ENCODE results near the gene TIMP3. TPM values are rescaled to one million over a fixed set of nuclear protein-coding genes. Genes with fewer than 3 reads are reported as not detected.

The TIMP3 gene
- polyA plus RNA-seq, 1 of the 3 experiments (the other 2 are of a cell fraction): 26.1 TPM

DNA sequence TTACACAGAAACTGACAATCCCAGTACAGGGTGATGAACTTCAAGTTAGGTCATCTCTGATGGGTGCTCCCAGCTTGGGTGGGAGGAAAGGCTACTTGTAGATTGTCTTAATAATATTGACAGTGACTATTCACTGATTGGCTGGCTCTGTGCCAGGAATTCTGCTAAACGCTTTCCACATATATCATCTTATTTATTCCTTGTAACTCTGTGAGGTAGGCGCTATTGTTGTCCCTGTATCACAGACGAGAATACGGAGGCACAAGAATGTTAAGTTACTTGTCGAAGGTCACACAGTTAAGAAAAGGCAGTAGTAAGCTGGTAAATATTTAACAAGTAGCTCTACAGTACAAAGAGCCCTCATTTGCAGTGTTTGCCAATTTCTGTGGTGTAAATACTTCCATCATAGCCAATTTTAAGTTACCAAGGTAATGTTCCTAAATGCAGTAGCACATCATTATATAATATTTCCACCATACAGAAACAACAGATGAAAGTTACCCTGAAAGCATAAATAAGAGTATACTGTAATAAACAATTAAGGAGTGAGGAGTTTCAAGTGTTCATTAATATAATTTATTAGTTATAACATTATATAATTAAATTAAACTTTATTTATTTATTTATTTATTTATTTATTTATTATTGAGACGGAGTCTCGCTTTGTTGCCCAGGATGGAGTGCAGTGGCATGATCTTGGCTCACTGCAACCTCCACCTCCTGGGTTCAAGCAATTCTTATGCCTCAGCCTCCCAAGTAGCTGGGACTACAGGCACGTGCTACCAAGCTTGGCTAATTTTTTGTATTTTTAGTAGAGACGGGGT lies 11.5 kb upstream of the TIMP3 start:
- peaks cover 4 to 8% of the 10 kb centered on the region in 2 experiments; a peak in 1 of 4 replicates for H3K4me1 ChIP-seq (ENCODE audit: control insufficient read depth in 1 of 2, insufficient read depth in 2 of 2, low read depth in 1 of 2, low read length in 1 of 2)
- no peaks in the 10 kb centered on the region for H3K36me3 ChIP-seq (replicated peaks in 1 of 2; ENCODE audit: control insufficient read depth in 1 of 2, insufficient read depth in 2 of 2, low read length in 1 of 2)
- H3K27ac ChIP-seq (ENCODE audit: low read depth in 2 of 2, low read length in 1 of 2): no peak overlapping the region
- no peaks in the 10 kb centered on the region for H3K27me3 ChIP-seq (ENCODE audit: insufficient read depth)
- ChIA-PET CTCF (interaction anchor here (0.9 to 2.3 kb wide), 3 partner anchors 10 to 14 kb away, joined by 3 to 8 read pairs (median 4); no protein-coding TSS in a partner anchor), POLR2A (no interaction called here)
- H3K4me3 ChIP-seq (ENCODE audit: low read depth in 2 of 2, low read length in 1 of 2): no peak overlapping the region
- no peak overlapping the region for H2AFZ ChIP-seq (ENCODE audit: low read depth)
- no peaks in the 10 kb centered on the region for H4K20me1 ChIP-seq (ENCODE audit: insufficient read depth)
- H3K9ac ChIP-seq: no peak overlapping the region
- 84% methylated on average over 9 of the region's 9 CpGs for WGBS (ENCODE audit: low lambda C conversion rate)
- no peaks in the 10 kb centered on the region for H3F3A ChIP-seq (replicated peaks; ENCODE audit: insufficient read depth)
- no peak for DNase-seq
- no peak for TF ChIP-seq SMC3 (IDR thresholded peaks at IDR 0.05; ENCODE audit: low read depth, low read length)
- no peak for TF ChIP-seq GABPA (IDR thresholded peaks at IDR 0.05; ENCODE audit: low read depth)
- TF ChIP-seq NRF1 (IDR thresholded peaks at IDR 0.05; ENCODE audit: low read depth, low read length): no peak
- TF ChIP-seq CHD2 (IDR thresholded peaks at IDR 0.05; ENCODE audit: low read length, partially characterized antibody): no peak
- TF ChIP-seq JUND (IDR thresholded peaks at IDR 0.05): no peak
- no peaks in the 10 kb centered on the region for H3K79me2 ChIP-seq (ENCODE audit: insufficient read depth)
- H3K9me2 ChIP-seq: no peaks in the 10 kb centered on the region
- no peaks in the 10 kb centered on the region for H3K9me3 ChIP-seq
- H3K4me2 ChIP-seq: no peak overlapping the region

DNA sequence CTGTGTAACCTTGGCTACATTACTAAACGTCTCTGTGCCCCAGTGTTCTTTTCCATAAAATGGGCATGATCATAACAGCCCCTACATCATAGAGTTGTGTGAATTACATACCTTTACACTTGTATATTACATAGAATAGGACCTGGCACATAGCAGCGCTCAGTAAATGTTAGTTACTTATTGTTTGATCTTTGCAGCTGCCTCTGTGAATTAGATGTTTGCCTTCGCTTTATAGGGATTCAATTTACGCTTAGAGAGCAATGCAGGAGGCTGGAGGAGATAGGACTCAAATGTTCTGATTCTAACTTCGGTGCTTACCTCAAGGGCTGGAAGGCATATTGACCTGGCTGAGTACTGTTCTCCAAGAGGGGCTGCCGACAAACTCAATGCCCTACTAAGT lies 10.4 kb upstream of the TIMP3 start:
- no peak for DNase-seq

More for the DNA sequence above, 10.4 kb upstream of the TIMP3 start:
- CTCF ChIA-PET: interaction anchor here (2.3 kb wide), 1 partner anchor 15 kb away, joined by 8 read pairs; no protein-coding TSS in a partner anchor
- no peak overlapping the region for H2AFZ ChIP-seq (ENCODE audit: low read depth)
- TF ChIP-seq FOSL2 (IDR thresholded peaks at IDR 0.05; ENCODE audit: borderline replicate concordance, low read depth): no peak
- TF ChIP-seq SMC3 (IDR thresholded peaks at IDR 0.05; ENCODE audit: low read depth, low read length): no peak
- no peak for TF ChIP-seq EP300 (IDR thresholded peaks at IDR 0.05; ENCODE audit: borderline replicate concordance in 1 of 2, low read depth in 1 of 2, low read length in 1 of 2)
- no peak for TF ChIP-seq RCOR1 (IDR thresholded peaks at IDR 0.05; ENCODE audit: low read length)
- no peak for TF ChIP-seq CHD2 (IDR thresholded peaks at IDR 0.05; ENCODE audit: low read length, partially characterized antibody)
- TF ChIP-seq FOXM1 (IDR thresholded peaks at IDR 0.05; ENCODE audit: low read depth): no peak
- TF ChIP-seq MXI1 (IDR thresholded peaks at IDR 0.05; ENCODE audit: low read depth, low read length): no peak
- no peak for TF ChIP-seq POLR2AphosphoS5 (IDR thresholded peaks at IDR 0.05; ENCODE audit: low read depth, low read length)
- TF ChIP-seq, protein P1, sequence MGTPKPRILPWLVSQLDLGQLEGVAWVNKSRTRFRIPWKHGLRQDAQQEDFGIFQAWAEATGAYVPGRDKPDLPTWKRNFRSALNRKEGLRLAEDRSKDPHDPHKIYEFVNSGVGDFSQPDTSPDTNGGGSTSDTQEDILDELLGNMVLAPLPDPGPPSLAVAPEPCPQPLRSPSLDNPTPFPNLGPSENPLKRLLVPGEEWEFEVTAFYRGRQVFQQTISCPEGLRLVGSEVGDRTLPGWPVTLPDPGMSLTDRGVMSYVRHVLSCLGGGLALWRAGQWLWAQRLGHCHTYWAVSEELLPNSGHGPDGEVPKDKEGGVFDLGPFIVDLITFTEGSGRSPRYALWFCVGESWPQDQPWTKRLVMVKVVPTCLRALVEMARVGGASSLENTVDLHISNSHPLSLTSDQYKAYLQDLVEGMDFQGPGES (IDR thresholded peaks at IDR 0.05; ENCODE audit: low read depth, low read length): no peak
- TF ChIP-seq GATA2 (CRISPR knock-in tag; IDR thresholded peaks at IDR 0.05): no peak
- TF ChIP-seq, protein P2, sequence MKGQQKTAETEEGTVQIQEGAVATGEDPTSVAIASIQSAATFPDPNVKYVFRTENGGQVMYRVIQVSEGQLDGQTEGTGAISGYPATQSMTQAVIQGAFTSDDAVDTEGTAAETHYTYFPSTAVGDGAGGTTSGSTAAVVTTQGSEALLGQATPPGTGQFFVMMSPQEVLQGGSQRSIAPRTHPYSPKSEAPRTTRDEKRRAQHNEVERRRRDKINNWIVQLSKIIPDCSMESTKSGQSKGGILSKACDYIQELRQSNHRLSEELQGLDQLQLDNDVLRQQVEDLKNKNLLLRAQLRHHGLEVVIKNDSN (IDR thresholded peaks at IDR 0.05; ENCODE audit: borderline replicate concordance, low read depth): no peak
- TF ChIP-seq ELF1 (IDR thresholded peaks at IDR 0.05): no peak
- no peak for TF ChIP-seq NFIC (IDR thresholded peaks at IDR 0.05; ENCODE audit: borderline replicate concordance)
- no peak for TF ChIP-seq TEAD4 (IDR thresholded peaks at IDR 0.05; ENCODE audit: borderline replicate concordance, insufficient read depth)
- no peaks in the 10 kb centered on the region for H3K9me3 ChIP-seq
- no peaks in the 10 kb centered on the region for H3K9me2 ChIP-seq
- H3K36me3 ChIP-seq (replicated peaks in 1 of 2; ENCODE audit: control insufficient read depth in 1 of 2, insufficient read depth in 2 of 2, low read length in 1 of 2): no peaks in the 10 kb centered on the region
- POLR2A ChIA-PET: no interaction called here
- 73% methylated on average over 6 of the region's 6 CpGs for WGBS (ENCODE audit: low lambda C conversion rate)
- no peaks in the 10 kb centered on the region for H3K27me3 ChIP-seq (ENCODE audit: insufficient read depth)
- 0 out of 4 replicates have a peak, but pooled peaks cover 0 to 8% of the 10 kb centered on the region in 2 experiments for H3K4me1 ChIP-seq (ENCODE audit: control insufficient read depth in 1 of 2, insufficient read depth in 2 of 2, low read depth in 1 of 2, low read length in 1 of 2)
- H3K4me3 ChIP-seq (ENCODE audit: low read depth in 2 of 2, low read length in 1 of 2): no peak overlapping the region
- no peaks in the 10 kb centered on the region for H3K79me2 ChIP-seq (ENCODE audit: insufficient read depth)
- H3K4me2 ChIP-seq: no peak overlapping the region
- H4K20me1 ChIP-seq (ENCODE audit: insufficient read depth): no peaks in the 10 kb centered on the region
- H3K27ac ChIP-seq (ENCODE audit: low read depth in 2 of 2, low read length in 1 of 2): no peak overlapping the region
- H3F3A ChIP-seq (replicated peaks; ENCODE audit: insufficient read depth): no peaks in the 10 kb centered on the region
- no peak overlapping the region for H3K9ac ChIP-seq

Measured in SK-N-SH (cell line).